ENCODE data around the gene IGSF22.
A peak's percentile ranks its signal among the peaks of the same experiment; 100 is the strongest.
"Not testable (repeated sequence)": the region's sequence is repeated elsewhere in the genome, so short reads cannot be mapped to it uniquely, and the experiment has no call there.

Gene IGSF22

DNA sequence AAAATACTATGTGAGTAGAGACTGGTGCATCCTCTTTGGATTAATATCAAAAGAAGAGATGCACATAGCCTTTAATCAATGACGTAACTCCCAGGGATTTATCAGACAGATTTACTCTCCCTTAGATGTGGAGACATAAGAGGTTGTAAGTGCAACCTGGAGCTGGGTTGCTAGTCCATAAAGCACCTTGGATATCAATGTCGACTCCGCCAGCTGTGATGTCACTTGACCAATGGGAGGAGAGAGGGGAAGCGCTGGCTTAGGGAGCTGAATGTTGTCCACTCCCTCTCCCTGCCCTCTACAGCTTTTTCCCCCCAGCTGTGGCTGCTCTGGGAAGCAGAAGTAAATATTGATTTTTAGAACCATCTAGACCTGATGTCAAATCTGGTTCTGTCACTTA, 56.3 kb downstream of the IGSF22 start:
- no peaks in the 10 kb centered on the region for H3K27me3 ChIP-seq (ENCODE audit: insufficient read depth, low read length)
- no CpG with 5 or more reads among the region's 4 CpGs for WGBS (ENCODE audit: extremely low coverage, insufficient coverage, insufficient read length)
- DNase-seq, result no peak

DNA sequence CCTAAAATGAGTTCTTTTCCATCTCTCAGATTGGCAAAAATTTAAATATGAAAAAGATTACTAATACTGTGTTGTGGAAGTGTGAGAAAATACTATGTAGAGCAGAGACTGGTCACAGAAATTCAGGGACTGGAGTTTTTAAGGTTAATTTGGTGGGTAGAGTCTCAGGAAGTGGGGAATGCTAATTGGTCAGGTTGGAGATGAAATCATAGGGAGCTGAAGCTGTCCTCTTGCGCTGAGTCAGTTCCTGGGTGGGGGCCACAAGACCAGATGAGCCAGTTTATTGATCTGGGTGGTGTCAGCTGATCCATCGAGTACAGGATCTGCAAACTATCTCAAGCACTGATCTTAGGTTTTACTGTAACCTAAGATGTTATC, 56.8 kb downstream of the IGSF22 start:
- no peak overlapping the region for H2BK5ac ChIP-seq (ENCODE audit: low read depth, low read length, poor library complexity)
- peaks cover 8% of the 10 kb centered on the region for H3K79me1 ChIP-seq (ENCODE audit: low read length)
- no peak overlapping the region for H3K4me2 ChIP-seq (ENCODE audit: low read length)
- no peaks in the 10 kb centered on the region for H3K79me2 ChIP-seq (ENCODE audit: control insufficient read depth, insufficient read depth, low read length, poor library complexity)
- no peak overlapping the region for H3K9ac ChIP-seq (ENCODE audit: low read length)
- H4K12ac ChIP-seq (ENCODE audit: low read depth, low read length), result no peak overlapping the region
- H3K4me1 ChIP-seq (ENCODE audit: control insufficient read depth in 1 of 2, insufficient read depth in 2 of 2, low read length in 2 of 2), result peaks cover 6 to 10% of the 10 kb centered on the region in 2 experiments
- DNase-seq, result no peak
- no peaks in the 10 kb centered on the region for H3K27me3 ChIP-seq (ENCODE audit: insufficient read depth, low read length)
- H4K91ac ChIP-seq (ENCODE audit: low read depth, low read length), result no peak overlapping the region
- no peak overlapping the region for H2BK120ac ChIP-seq (ENCODE audit: insufficient read depth, low read length, poor library complexity)
- no peak overlapping the region for H3K18ac ChIP-seq (ENCODE audit: low read length)
- no peak overlapping the region for H3K23ac ChIP-seq (ENCODE audit: low read length)
- H3K9me3 ChIP-seq (ENCODE audit: insufficient read depth, low read depth, low read length), result no peaks in the 10 kb centered on the region
- H2BK12ac ChIP-seq (ENCODE audit: low read length), result no peak overlapping the region
- H2AK5ac ChIP-seq (ENCODE audit: low read length), result no peak overlapping the region
- H3K14ac ChIP-seq (ENCODE audit: low read length), result no peak overlapping the region
- H3K4ac ChIP-seq (ENCODE audit: low read depth, low read length), result no peak overlapping the region
- no peak overlapping the region for H3K4me3 ChIP-seq (ENCODE audit: low read depth, low read length)
- H2AFZ ChIP-seq (ENCODE audit: insufficient read depth, low read length, poor library complexity), result no peak overlapping the region
- WGBS (ENCODE audit: extremely low coverage, insufficient coverage, insufficient read length), result no CpG with 5 or more reads among the region's 2 CpGs
- no peaks in the 10 kb centered on the region for H3K36me3 ChIP-seq (ENCODE audit: control insufficient read depth in 1 of 2, insufficient read depth in 2 of 2, low read length in 2 of 2)
- H3K27ac ChIP-seq (ENCODE audit: low read depth, low read length), result no peak overlapping the region
- no peak overlapping the region for H4K8ac ChIP-seq (ENCODE audit: low read depth, low read length)

More for the DNA sequence above, 56.3 kb downstream of the IGSF22 start:
- Histone ChIP-seq H2BK5ac (ENCODE audit: low read depth, low read length, poor library complexity) (peak overlapping the region; percentile 46), H2BK12ac (ENCODE audit: low read length) (peak overlapping the region; percentile 82), H4K91ac (ENCODE audit: low read depth, low read length) (peak overlapping the region; percentile 35), H3K27ac (ENCODE audit: low read depth, low read length) (no peak overlapping the region), H3K4me3 (ENCODE audit: low read depth, low read length) (no peak overlapping the region), H3K79me1 (ENCODE audit: low read length) (peaks cover 8% of the 10 kb centered on the region), H4K8ac (ENCODE audit: low read depth, low read length) (peak overlapping the region; percentile 35), H3K4me2 (ENCODE audit: low read length) (no peak overlapping the region), H3K14ac (ENCODE audit: low read length) (peak overlapping the region; percentile 15), H3K18ac (ENCODE audit: low read length) (no peak overlapping the region), H4K12ac (ENCODE audit: low read depth, low read length) (no peak overlapping the region), H3K9me3 (ENCODE audit: insufficient read depth, low read depth, low read length) (no peaks in the 10 kb centered on the region), H2AK5ac (ENCODE audit: low read length) (peak overlapping the region; percentile 47), H3K36me3 (ENCODE audit: control insufficient read depth in 1 of 2, insufficient read depth in 2 of 2, low read length in 2 of 2) (no peaks in the 10 kb centered on the region), H2BK120ac (ENCODE audit: insufficient read depth, low read length, poor library complexity) (no peak overlapping the region), H2AFZ (ENCODE audit: insufficient read depth, low read length, poor library complexity) (no peak overlapping the region), H3K23ac (ENCODE audit: low read length) (no peak overlapping the region), H3K4ac (ENCODE audit: low read depth, low read length) (no peak overlapping the region), H3K4me1 (ENCODE audit: control insufficient read depth in 1 of 2, insufficient read depth in 2 of 2, low read length in 2 of 2) (peaks cover 6 to 10% of the 10 kb centered on the region in 2 experiments), H3K9ac (ENCODE audit: low read length) (no peak overlapping the region), H3K79me2 (ENCODE audit: control insufficient read depth, insufficient read depth, low read length, poor library complexity) (no peaks in the 10 kb centered on the region)

DNA sequence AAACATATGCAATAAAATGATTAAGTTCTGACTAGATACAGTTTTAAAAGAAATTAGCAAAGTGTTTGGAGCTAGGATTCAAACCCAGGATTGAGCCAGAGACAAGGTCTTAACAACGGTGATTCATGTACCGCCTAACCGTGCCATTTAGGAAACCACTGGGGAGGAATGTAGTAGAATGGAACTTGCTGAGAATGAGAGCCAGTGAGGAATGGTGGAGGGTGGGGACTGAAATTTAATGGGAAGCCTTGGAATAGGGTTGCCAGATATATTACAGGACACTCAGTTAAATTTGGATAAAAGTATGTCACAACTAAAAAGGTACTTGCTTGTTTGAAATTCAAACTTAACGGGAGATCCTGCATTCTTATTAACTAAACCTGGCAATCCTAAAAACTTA, 57.9 kb downstream of the IGSF22 start:
- Histone ChIP-seq H2BK120ac (ENCODE audit: insufficient read depth, low read length, poor library complexity) (no peak overlapping the region), H2BK12ac (ENCODE audit: low read length) (peak overlapping the region; percentile 65), H3K9me3 (ENCODE audit: insufficient read depth, low read depth, low read length) (no peaks in the 10 kb centered on the region), H3K4ac (ENCODE audit: low read depth, low read length) (no peak overlapping the region), H2AFZ (ENCODE audit: insufficient read depth, low read length, poor library complexity) (no peak overlapping the region), H3K79me1 (ENCODE audit: low read length) (peaks cover 8% of the 10 kb centered on the region), H4K91ac (ENCODE audit: low read depth, low read length) (peak overlapping the region; percentile 2), H2BK5ac (ENCODE audit: low read depth, low read length, poor library complexity) (no peak overlapping the region), H3K14ac (ENCODE audit: low read length) (no peak overlapping the region), H3K27ac (ENCODE audit: low read depth, low read length) (no peak overlapping the region), H2AK5ac (ENCODE audit: low read length) (no peak overlapping the region), H3K79me2 (ENCODE audit: control insufficient read depth, insufficient read depth, low read length, poor library complexity) (no peaks in the 10 kb centered on the region), H3K9ac (ENCODE audit: low read length) (no peak overlapping the region), H3K36me3 (ENCODE audit: control insufficient read depth in 1 of 2, insufficient read depth in 2 of 2, low read length in 2 of 2) (no peaks in the 10 kb centered on the region), H4K8ac (ENCODE audit: low read depth, low read length) (no peak overlapping the region), H4K12ac (ENCODE audit: low read depth, low read length) (no peak overlapping the region), H3K23ac (ENCODE audit: low read length) (no peak overlapping the region), H3K4me3 (ENCODE audit: low read depth, low read length) (no peak overlapping the region), H3K18ac (ENCODE audit: low read length) (no peak overlapping the region), H3K4me2 (ENCODE audit: low read length) (no peak overlapping the region), H3K4me1 (ENCODE audit: control insufficient read depth in 1 of 2, insufficient read depth in 2 of 2, low read length in 2 of 2) (peaks cover 6 to 10% of the 10 kb centered on the region in 2 experiments), H3K27me3 (ENCODE audit: insufficient read depth, low read length) (no peaks in the 10 kb centered on the region)
- no CpG with 5 or more reads among the region's 4 CpGs for WGBS (ENCODE audit: extremely low coverage, insufficient coverage, insufficient read length)
- DNase-seq, result no peak

- not testable (repeated sequence) for H3K9me3 ChIP-seq (ENCODE audit: insufficient read depth, low read depth, low read length); H3K18ac ChIP-seq (ENCODE audit: low read length); H3K27me3 ChIP-seq (ENCODE audit: insufficient read depth, low read length); H4K91ac ChIP-seq (ENCODE audit: low read depth, low read length); H3K14ac ChIP-seq (ENCODE audit: low read length); H3K4me3 ChIP-seq (ENCODE audit: low read depth, low read length); H3K4ac ChIP-seq (ENCODE audit: low read depth, low read length); H3K36me3 ChIP-seq (ENCODE audit: control insufficient read depth in 1 of 2, insufficient read depth in 2 of 2, low read length in 2 of 2); H2BK120ac ChIP-seq (ENCODE audit: insufficient read depth, low read length, poor library complexity); H2AFZ ChIP-seq (ENCODE audit: insufficient read depth, low read length, poor library complexity); H4K8ac ChIP-seq (ENCODE audit: low read depth, low read length); H3K27ac ChIP-seq (ENCODE audit: low read depth, low read length); H2BK5ac ChIP-seq (ENCODE audit: low read depth, low read length, poor library complexity); H3K79me1 ChIP-seq (ENCODE audit: low read length); H2BK12ac ChIP-seq (ENCODE audit: low read length); H3K9ac ChIP-seq (ENCODE audit: low read length); H2AK5ac ChIP-seq (ENCODE audit: low read length); H3K23ac ChIP-seq (ENCODE audit: low read length); H3K4me2 ChIP-seq (ENCODE audit: low read length); H4K12ac ChIP-seq (ENCODE audit: low read depth, low read length); H3K79me2 ChIP-seq (ENCODE audit: control insufficient read depth, insufficient read depth, low read length, poor library complexity)
- peak in 1 of 2 donors; percentile 19 for DNase-seq
- H3K4me1 ChIP-seq (ENCODE audit: control insufficient read depth in 1 of 2, insufficient read depth in 2 of 2, low read length in 2 of 2), result peaks cover 6 to 10% of the 10 kb centered on the region in 2 experiments
- no CpG with 5 or more reads among the region's 10 CpGs for WGBS (ENCODE audit: extremely low coverage, insufficient coverage, insufficient read length)
These were observed 60.6 kb downstream of the IGSF22 start for GRCh38 chr11:18665353-18665872.
